ENCODE measurements around the gene ZBTB44.

ZBTB44 gene

GRCh38 chr11:130310622-130311021, 4.1 kb downstream of the ZBTB44 start:
- TF ChIP-seq, protein P1, sequence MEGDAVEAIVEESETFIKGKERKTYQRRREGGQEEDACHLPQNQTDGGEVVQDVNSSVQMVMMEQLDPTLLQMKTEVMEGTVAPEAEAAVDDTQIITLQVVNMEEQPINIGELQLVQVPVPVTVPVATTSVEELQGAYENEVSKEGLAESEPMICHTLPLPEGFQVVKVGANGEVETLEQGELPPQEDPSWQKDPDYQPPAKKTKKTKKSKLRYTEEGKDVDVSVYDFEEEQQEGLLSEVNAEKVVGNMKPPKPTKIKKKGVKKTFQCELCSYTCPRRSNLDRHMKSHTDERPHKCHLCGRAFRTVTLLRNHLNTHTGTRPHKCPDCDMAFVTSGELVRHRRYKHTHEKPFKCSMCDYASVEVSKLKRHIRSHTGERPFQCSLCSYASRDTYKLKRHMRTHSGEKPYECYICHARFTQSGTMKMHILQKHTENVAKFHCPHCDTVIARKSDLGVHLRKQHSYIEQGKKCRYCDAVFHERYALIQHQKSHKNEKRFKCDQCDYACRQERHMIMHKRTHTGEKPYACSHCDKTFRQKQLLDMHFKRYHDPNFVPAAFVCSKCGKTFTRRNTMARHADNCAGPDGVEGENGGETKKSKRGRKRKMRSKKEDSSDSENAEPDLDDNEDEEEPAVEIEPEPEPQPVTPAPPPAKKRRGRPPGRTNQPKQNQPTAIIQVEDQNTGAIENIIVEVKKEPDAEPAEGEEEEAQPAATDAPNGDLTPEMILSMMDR (IDR thresholded peaks at IDR 0.05; ENCODE audit: low read depth, low read length, missing control alignments): no peak
- DNase-seq (ENCODE audit: low read depth): no peak
- no peak overlapping the region for H3K4me3 ChIP-seq (ENCODE audit: low read depth, low read length)

GRCh38 chr11:130308886-130309285, 5.8 kb downstream of the ZBTB44 start:
- TF ChIP-seq, protein P1 (IDR thresholded peaks at IDR 0.05; ENCODE audit: low read depth, low read length, missing control alignments): no peak
- DNase-seq (ENCODE audit: low read depth): no peak
- H3K4me3 ChIP-seq (ENCODE audit: low read depth, low read length): no peak overlapping the region

- TF ChIP-seq, protein P1 (IDR thresholded peaks at IDR 0.05; ENCODE audit: low read depth, low read length, missing control alignments): no peak
- no peak overlapping the region for H3K4me3 ChIP-seq (ENCODE audit: low read depth, low read length)
- DNase-seq (ENCODE audit: low read depth): no peak
These were observed 6.7 kb downstream of the ZBTB44 start for GRCh38 chr11:130308059-130308458.

GRCh38 chr11:130304651-130305050, 10.1 kb downstream of the ZBTB44 start:
- TF ChIP-seq, protein P1 (IDR thresholded peaks at IDR 0.05; ENCODE audit: low read depth, low read length, missing control alignments): no peak
- H3K4me3 ChIP-seq (ENCODE audit: low read depth, low read length): no peak overlapping the region
- no peak for DNase-seq (ENCODE audit: low read depth)

DNA sequence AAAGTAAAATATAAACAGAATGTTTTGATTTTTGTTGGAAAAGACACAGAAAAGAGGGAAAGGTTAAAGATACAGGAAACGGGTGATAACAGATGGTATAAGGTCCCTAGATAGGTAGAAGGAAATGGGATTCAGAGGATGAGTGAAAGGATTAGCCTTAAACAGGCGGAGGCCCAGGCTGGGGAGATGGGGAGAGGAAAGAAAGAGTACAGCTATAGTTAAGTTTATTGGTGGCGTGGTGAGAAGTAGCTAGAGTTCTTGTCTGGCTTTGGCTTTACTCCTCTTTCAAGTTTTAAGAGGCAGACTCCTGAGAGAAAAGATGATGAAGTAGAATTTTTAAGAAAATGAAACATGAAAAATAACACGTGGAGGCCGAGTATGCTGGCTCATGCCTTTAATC, 13.7 kb downstream of the ZBTB44 start:
- H3K4me3 ChIP-seq (ENCODE audit: low read depth, low read length): no peak overlapping the region
- no peak for DNase-seq (ENCODE audit: low read depth)
- TF ChIP-seq, protein P1 (IDR thresholded peaks at IDR 0.05; ENCODE audit: low read depth, low read length, missing control alignments): no peak

GRCh38 chr11:130300567-130300966, 14.2 kb downstream of the ZBTB44 start:
- TF ChIP-seq, protein P1 (IDR thresholded peaks at IDR 0.05; ENCODE audit: low read depth, low read length, missing control alignments): no peak
- no peak overlapping the region for H3K4me3 ChIP-seq (ENCODE audit: low read depth, low read length)
- no peak for DNase-seq (ENCODE audit: low read depth)

- H3K4me3 ChIP-seq (ENCODE audit: low read depth, low read length): no peak overlapping the region
- no peak for DNase-seq (ENCODE audit: low read depth)
- TF ChIP-seq, protein P1 (IDR thresholded peaks at IDR 0.05; ENCODE audit: low read depth, low read length, missing control alignments): no peak
These were observed 14.7 kb downstream of the ZBTB44 start for GRCh38 chr11:130299978-130300377.
